Measurements from ENCODE around the gene COL15A1. TPM values are rescaled to one million over a fixed set of nuclear protein-coding genes. Genes with fewer than 3 reads are reported as not detected.

Gene COL15A1
- total and polyA plus RNA-seq, 2 donors (not counting 1 experiment from before 2014, with no cell fraction given): not detected

- Histone ChIP-seq H2AFZ (ENCODE audit: insufficient read depth, low read depth, low read length, poor library complexity, severe bottlenecking) (no peak overlapping the region), H3K4me3 (ENCODE audit: control extremely low read depth in 1 of 5, extremely low read depth in 1 of 5, insufficient read depth in 1 of 5, low read depth in 2 of 5, low read length in 4 of 5) (no peak overlapping the region), H3K79me2 (ENCODE audit: control insufficient read depth, insufficient read depth, low read length) (no peaks in the 10 kb centered on the region), H4K20me1 (ENCODE audit: control insufficient read depth, insufficient read depth, low read length, poor library complexity, severe bottlenecking) (no peaks in the 10 kb centered on the region), H3K27me3 (replicated peaks in 1 of 4; ENCODE audit: control extremely low read depth in 1 of 4, control insufficient read depth in 3 of 4, insufficient read depth in 4 of 4, low read length in 3 of 4) (peaks cover 0 to 10% (median 2%) of the 10 kb centered on the region in 4 experiments), H3K27ac (ENCODE audit: low read length in 2 of 2) (no peak overlapping the region), H3K9me3 (ENCODE audit: control extremely low read depth in 1 of 3, control insufficient read depth in 2 of 3, insufficient read depth in 1 of 3, low read length in 2 of 3) (peaks cover 0 to 17% (median 0%) of the 10 kb centered on the region in 3 donors), H3K36me3 (replicated peaks in 1 of 2; ENCODE audit: control extremely low read depth in 1 of 2, control insufficient read depth in 1 of 2, extremely low read depth in 1 of 2, insufficient read depth in 2 of 2, low read length in 1 of 2) (no peaks in the 10 kb centered on the region), H3K4me1 (ENCODE audit: control insufficient read depth in 2 of 2, insufficient read depth in 2 of 2, low read length in 2 of 2) (no peaks in the 10 kb centered on the region), H3K9ac (ENCODE audit: low read length) (no peak overlapping the region), H3K4me2 (replicated peaks; ENCODE audit: low read depth, low read length, poor library complexity, severe bottlenecking) (no peak overlapping the region)
- no peak for DNase-seq
- Mint-ChIP-seq H3K4me3 (no peak overlapping the region), H3K9me3 (ENCODE audit: insufficient read depth) (peaks cover 2% of the 10 kb centered on the region), H3K4me1 (no peaks in the 10 kb centered on the region), H3K27me3 (peaks cover 33% of the 10 kb centered on the region), H3K27ac (no peak overlapping the region)
- intact Hi-C loops (cut with micrococcal nuclease): no loop called here
- TF ChIP-seq CTCF (IDR thresholded peaks at IDR 0.05): no peak
- no peak for TF ChIP-seq EZH2 (IDR thresholded peaks at IDR 0.05; ENCODE audit: borderline replicate concordance, insufficient read depth, low read depth, low read length, poor library complexity, severe bottlenecking)
- ChIA-PET CTCF (no interaction called here), POLR2A (no interaction called here)
- 96% methylated on average over 5 of the region's 6 CpGs for whole genome bisulfite sequencing (ENCODE audit: insufficient coverage)
- ATAC-seq (ENCODE audit: low read depth): no peak
Measured at GRCh38 chr9:98957826-98958225, 14.1 kb downstream of the COL15A1 start.

GRCh38 chr9:98958271-98958984, 14.7 kb downstream of the COL15A1 start:
- 83% methylated on average over 9 of the region's 10 CpGs for WGBS (ENCODE audit: insufficient coverage)
- Histone ChIP-seq H3K9ac (ENCODE audit: low read length) (no peak overlapping the region), H3K36me3 (replicated peaks in 1 of 2; ENCODE audit: control extremely low read depth in 1 of 2, control insufficient read depth in 1 of 2, extremely low read depth in 1 of 2, insufficient read depth in 2 of 2, low read length in 1 of 2) (no peaks in the 10 kb centered on the region), H3K4me3 (ENCODE audit: control extremely low read depth in 1 of 5, extremely low read depth in 1 of 5, insufficient read depth in 1 of 5, low read depth in 2 of 5, low read length in 4 of 5) (no peak overlapping the region), H2AFZ (ENCODE audit: insufficient read depth, low read depth, low read length, poor library complexity, severe bottlenecking) (no peak overlapping the region), H3K4me1 (ENCODE audit: control insufficient read depth in 2 of 2, insufficient read depth in 2 of 2, low read length in 2 of 2) (no peaks in the 10 kb centered on the region), H3K9me3 (ENCODE audit: control extremely low read depth in 1 of 3, control insufficient read depth in 2 of 3, insufficient read depth in 1 of 3, low read length in 2 of 3) (peaks cover 0 to 17% (median 0%) of the 10 kb centered on the region in 3 donors), H3K4me2 (replicated peaks; ENCODE audit: low read depth, low read length, poor library complexity, severe bottlenecking) (no peak overlapping the region), H3K27me3 (replicated peaks in 1 of 4; ENCODE audit: control extremely low read depth in 1 of 4, control insufficient read depth in 3 of 4, insufficient read depth in 4 of 4, low read length in 3 of 4) (peaks cover 0 to 10% (median 0%) of the 10 kb centered on the region in 4 experiments), H3K79me2 (ENCODE audit: control insufficient read depth, insufficient read depth, low read length) (no peaks in the 10 kb centered on the region), H3K27ac (ENCODE audit: low read length in 2 of 2) (no peak overlapping the region), H4K20me1 (ENCODE audit: control insufficient read depth, insufficient read depth, low read length, poor library complexity, severe bottlenecking) (no peaks in the 10 kb centered on the region)
- peaks cover 2% of the 10 kb centered on the region for H3K9me3 Mint-ChIP-seq (ENCODE audit: insufficient read depth)
- H3K4me1 Mint-ChIP-seq: no peaks in the 10 kb centered on the region
- no peak for DNase-seq
- peaks cover 27% of the 10 kb centered on the region for H3K27me3 Mint-ChIP-seq
- intact Hi-C loops (cut with micrococcal nuclease): no loop called here
- H3K4me3 Mint-ChIP-seq: no peak overlapping the region
- ATAC-seq (ENCODE audit: low read depth): no peak
- CTCF ChIA-PET: interaction anchor here (1.7 kb wide), 1 partner anchor 183 kb away, joined by 4 read pairs; no protein-coding TSS in a partner anchor
- no peak overlapping the region for H3K27ac Mint-ChIP-seq
- POLR2A ChIA-PET: no interaction called here
- no peak for TF ChIP-seq CTCF (IDR thresholded peaks at IDR 0.05)
- no peak for TF ChIP-seq EZH2 (IDR thresholded peaks at IDR 0.05; ENCODE audit: borderline replicate concordance, insufficient read depth, low read depth, low read length, poor library complexity, severe bottlenecking)
